Astrocyte of the cerebellum (primary cell): ENCODE measurements around the gene OCA2.

Experiments used
- DNase-seq: peaks from one replicate; pipeline ENCODE4 v3.0.0-alpha.2; 2011; ENCODE audit warnings: low read depth
- H3K4me3 ChIP-seq: 2 replicates; pipeline ENCODE4 v1.5.1; 2011; ENCODE audit warnings: mild to moderate bottlenecking, low read depth, low read length, moderate library complexity
- CTCF ChIP-seq: IDR thresholded peaks from 2 replicates; pipeline ENCODE4 v1.5.1; 2012; ENCODE audit warnings: low read length, low read depth, moderate library complexity, mild to moderate bottlenecking; ENCODE audit errors: missing control alignments
- in situ Hi-C: cut with HindIII; loops from 2 replicates; pipeline ENCODE4 v1.10.0; 2017; ENCODE audit warnings: low sequenced_read_pairs

The OCA2 gene

GRCh38 chr15:27774638-27775037 is 324.5 kb downstream of the OCA2 start:
- H3K4me3 ChIP-seq: no peak overlapping the region
- in situ Hi-C loops: no loop called here
- DNase-seq: no peak
- TF ChIP-seq CTCF: no peak

GRCh38 chr15:27774191-27774590 is 324.9 kb downstream of the OCA2 start:
- in situ Hi-C loops: no loop called here
- no peak for DNase-seq
- H3K4me3 ChIP-seq: no peak overlapping the region
- TF ChIP-seq CTCF: no peak

GRCh38 chr15:27771892-27772291 is 327.2 kb downstream of the OCA2 start:
- in situ Hi-C loops: no loop called here
- H3K4me3 ChIP-seq: no peak overlapping the region
- TF ChIP-seq CTCF: no peak
- DNase-seq: no peak

- DNase-seq: no peak
- H3K4me3 ChIP-seq: no peak overlapping the region
- no peak for TF ChIP-seq CTCF
- in situ Hi-C loops: no loop called here
Observed at GRCh38 chr15:27770769-27771554, 328.2 kb downstream of the OCA2 start.

- TF ChIP-seq CTCF: no peak
- DNase-seq: no peak
- in situ Hi-C loops: no loop called here
- no peak overlapping the region for H3K4me3 ChIP-seq
Observed at GRCh38 chr15:27770086-27770607, 329.0 kb downstream of the OCA2 start.

GRCh38 chr15:27769652-27770051 is 329.5 kb downstream of the OCA2 start:
- no peak for TF ChIP-seq CTCF
- in situ Hi-C loops: no loop called here
- no peak for DNase-seq
- H3K4me3 ChIP-seq: no peak overlapping the region
